NCI-H2171 (cell line): ENCODE measurements around the gene ANXA2.
A peak's percentile ranks its signal among the peaks of the same experiment; 100 is the strongest.

Experiments
- DNase-seq: peaks from one replicate; lab custom pipeline; 2025; lab: John Stamatoyannopoulos, UW

Gene ANXA2

DNA sequence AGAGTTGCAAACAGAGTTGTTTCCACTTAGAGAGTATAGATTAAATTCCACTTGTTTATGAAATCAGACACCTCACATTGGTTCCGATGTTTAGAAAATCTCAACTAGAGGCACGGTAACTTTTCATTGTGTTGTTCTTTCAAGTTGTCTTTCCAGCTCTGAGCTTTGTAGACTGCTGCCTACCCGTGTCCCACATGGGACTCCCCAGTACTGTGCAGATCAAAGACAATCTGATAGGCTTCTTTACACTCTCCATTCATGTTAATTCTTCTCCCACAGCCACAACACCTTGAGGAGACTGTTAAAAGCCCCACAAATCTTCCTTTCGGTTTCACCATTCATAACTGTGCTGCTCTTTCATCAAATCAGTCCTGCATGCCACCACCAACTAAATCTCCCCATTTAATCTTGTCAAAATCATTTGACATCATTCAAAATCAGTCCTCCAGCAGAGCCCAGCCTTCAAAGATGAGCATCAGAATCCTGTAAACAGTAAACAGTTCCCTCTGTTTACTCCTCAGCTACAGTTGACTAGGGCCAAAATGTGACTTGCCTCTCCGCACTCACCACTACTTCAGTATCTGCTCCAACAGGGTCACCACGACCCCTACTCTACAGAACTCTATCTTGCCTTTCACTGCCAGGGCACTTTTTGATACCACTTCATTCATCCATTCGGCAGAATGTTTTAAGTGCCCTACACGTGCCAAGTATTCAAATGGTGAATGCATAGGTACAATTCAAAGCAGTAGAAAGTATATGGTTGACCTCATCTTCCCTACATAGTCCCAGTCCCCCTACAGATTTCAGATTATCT is 8.3 kb downstream of the ANXA2 start:
- DNase-seq = no peak

GRCh38 chr15:60387321-60387720 is 10.5 kb downstream of the ANXA2 start:
- no peak for DNase-seq

DNA sequence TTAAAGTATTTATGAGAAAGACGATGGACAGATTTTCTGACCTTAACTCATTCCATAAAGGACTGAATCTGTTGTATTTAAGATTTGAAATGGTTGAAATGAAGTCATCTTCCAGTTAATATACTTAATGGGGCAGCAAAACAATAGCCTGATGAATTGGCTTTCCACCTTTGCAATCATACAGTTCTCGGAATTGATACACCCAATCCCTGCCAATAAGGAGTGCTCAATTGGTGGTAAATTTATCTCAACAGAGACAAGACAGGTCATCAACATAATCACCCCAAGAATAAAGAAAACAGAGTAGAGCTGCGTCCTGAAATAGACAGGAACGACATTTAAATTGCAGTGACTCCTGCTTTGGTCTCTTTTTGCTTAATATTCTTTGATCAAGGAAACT is 11.2 kb downstream of the ANXA2 start:
- DNase-seq = no peak

DNA sequence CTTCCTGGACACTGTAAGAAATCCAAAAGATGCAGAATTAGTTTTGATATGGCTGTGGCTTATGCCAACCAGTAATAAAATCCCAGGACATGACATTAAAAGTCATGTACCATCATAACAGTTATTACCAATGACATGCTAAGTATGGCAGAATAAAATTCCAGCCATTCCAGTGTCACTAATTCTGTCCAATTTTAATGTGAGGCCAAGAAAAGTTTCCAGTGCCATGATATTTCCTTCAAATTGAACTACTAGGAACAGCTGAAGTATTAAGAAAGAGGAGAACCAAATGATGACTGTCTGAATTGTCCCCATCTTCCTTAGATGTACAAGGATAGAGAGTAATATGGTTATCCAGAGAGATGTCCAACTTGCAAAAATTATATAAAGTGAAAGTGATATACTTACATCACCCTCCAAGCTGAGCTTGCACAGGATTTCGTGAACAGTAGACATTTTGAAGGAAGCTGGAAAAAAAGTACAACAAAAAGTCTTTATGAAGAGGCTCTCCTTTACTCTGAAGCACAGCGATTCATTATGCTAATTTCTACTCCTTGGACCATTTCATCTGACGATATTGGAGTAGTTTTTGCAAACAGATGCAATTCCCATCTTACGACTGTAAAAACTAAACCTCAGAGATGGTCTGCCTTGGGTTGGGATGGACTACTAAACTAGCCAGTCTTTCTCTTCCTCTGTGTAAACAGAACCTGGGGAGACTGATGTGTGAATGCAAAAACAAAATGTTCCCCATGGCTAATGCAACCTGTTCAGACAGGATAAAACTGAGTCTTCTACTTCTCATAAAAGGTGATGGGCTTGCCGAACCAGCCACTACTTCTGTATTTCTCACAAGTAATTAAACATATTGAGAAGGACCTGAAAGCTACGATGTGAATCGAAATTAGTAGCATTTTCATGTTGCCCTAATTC is 11.9 kb downstream of the ANXA2 start:
- DNase-seq = no peak

DNA sequence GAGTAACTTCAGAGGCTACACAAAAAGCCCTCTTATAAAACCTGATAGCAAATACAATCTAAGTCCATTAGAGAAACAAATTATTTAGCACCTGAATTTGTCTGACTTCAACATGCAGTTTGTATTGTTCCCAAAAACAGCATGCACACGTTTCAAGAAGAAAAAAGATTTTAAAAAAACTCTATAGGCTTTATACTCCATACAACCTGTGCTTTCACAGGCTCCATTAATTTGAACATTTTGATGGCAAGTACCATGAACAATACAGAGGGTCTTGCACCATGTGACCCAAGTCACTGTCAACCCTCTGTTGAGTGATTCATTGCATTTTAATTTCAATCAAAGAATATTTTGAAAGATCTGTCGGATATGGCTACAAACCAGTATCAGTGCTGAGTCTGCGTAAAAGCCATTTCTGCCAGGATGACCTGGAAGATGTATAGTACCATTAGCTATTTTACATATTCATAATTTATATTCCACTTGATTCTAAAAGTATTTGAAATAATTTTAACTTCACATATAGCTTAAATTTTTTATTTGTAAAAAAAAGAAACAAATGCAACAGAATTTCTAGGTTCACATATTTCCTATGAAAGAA is 13.2 kb downstream of the ANXA2 start:
- DNase-seq = no peak

- DNase-seq = no peak
Observed at GRCh38 chr15:60384053-60384452, 13.7 kb downstream of the ANXA2 start.

DNA sequence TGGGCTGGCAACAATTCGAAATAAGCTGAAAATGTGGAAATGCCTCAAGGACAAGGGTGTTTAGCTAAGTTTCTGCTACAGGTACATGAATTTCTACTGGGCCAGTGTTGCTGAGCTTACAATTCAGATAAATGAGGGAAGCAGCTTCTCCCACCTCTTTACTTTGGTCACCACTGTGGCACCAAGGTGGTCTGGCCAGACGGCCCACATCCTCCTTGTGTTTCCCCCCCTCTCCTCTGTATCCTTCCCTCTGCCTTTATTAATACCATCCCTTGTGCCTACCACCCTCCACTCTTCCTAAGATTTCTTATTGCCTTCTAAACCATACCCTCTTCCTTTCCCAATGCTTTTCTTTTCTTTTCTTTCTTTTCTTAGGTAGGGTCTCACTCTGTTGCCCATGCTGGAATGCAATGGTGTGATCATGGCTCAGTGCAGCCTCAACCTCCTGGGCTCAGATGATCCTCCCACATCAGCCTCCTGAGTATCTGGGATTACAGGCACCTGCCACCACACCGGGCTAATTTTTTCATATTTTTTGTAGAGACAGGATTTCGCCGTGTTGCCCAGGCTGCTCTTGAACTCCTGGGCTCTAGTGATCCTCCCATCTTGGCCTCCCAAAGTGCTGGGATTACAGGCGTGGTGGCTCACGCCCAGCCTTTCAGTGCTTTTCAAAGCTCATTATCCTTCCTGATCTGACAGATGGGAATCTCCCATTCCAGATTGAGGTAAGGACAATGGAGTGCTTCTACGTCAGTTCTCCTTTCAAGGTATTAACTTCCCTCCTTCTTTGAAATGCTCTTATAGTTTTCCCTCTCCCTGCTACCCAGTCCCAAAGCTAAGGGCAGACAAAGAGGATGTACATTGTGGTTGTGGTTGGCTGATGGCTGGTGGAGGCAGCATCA is 14.8 kb downstream of the ANXA2 start:
- no peak for DNase-seq

DNA sequence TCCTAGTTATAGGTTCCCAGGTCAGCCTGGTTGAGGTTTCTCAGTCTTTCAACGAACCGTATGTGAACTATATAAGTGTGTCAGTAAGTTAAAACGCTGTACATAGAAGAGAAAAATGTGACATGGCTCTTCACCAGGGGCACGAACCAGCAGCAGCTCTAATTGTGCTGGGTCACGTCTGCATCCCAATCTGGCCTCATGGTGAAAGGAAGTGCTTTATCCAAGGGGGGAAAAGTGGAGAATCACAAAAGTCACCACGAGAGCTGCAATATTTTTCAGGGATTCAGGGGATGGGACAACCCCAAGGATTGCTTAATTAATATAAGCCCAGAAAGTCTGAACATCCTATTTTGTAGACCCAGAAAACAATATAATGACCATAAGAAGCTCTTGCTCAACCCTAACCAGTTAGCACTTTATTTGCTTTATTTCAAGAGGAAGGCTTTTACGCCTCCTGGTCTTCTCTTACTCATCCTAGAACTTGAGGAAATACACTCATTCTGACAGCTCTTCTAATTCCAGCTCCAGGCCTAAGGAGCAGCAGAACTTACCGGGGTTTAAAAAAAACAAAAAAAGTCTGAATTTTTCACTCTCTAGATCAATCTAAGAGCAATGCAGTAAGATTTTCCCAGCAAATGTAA is 16.5 kb downstream of the ANXA2 start:
- no peak for DNase-seq

- no peak for DNase-seq
Observed at GRCh38 chr15:60379525-60380274, 18.1 kb downstream of the ANXA2 start.

- no peak for DNase-seq
Observed at GRCh38 chr15:60379185-60379524, 18.6 kb downstream of the ANXA2 start.

- DNase-seq = no peak
Observed at GRCh38 chr15:60376677-60377095, 21.1 kb downstream of the ANXA2 start.

GRCh38 chr15:60375306-60375705 is 22.5 kb downstream of the ANXA2 start:
- DNase-seq = no peak

GRCh38 chr15:60374628-60375081 is 23.1 kb downstream of the ANXA2 start:
- DNase-seq = no peak

- peak; percentile 84 for DNase-seq
Observed at GRCh38 chr15:60374209-60374608, 23.6 kb downstream of the ANXA2 start.

DNA sequence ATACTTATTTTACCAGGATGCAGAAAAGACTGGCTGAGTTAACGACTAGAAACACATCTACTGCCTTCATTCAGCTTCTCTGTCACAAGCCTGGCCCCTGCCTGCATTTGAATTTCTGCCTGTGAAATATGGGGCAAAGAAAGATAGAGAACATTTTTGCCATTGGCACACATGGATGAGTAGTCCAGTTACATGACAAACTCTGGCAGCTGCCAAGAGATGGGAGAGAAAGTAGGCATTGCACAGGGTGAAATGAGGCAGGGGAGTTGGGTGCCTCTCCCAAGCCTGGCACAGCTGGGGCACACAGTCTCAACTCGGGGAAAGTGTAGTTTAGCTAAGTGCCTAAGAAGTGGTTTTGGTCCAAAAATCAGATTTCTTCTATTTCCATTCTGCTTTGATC is 24.0 kb downstream of the ANXA2 start:
- no peak for DNase-seq

GRCh38 chr15:60373327-60373726 is 24.5 kb downstream of the ANXA2 start:
- no peak for DNase-seq

- no peak for DNase-seq
Observed at GRCh38 chr15:60372756-60373155, 25.0 kb downstream of the ANXA2 start.

- DNase-seq = no peak
Observed at GRCh38 chr15:60372227-60372626, 25.6 kb downstream of the ANXA2 start.

DNA sequence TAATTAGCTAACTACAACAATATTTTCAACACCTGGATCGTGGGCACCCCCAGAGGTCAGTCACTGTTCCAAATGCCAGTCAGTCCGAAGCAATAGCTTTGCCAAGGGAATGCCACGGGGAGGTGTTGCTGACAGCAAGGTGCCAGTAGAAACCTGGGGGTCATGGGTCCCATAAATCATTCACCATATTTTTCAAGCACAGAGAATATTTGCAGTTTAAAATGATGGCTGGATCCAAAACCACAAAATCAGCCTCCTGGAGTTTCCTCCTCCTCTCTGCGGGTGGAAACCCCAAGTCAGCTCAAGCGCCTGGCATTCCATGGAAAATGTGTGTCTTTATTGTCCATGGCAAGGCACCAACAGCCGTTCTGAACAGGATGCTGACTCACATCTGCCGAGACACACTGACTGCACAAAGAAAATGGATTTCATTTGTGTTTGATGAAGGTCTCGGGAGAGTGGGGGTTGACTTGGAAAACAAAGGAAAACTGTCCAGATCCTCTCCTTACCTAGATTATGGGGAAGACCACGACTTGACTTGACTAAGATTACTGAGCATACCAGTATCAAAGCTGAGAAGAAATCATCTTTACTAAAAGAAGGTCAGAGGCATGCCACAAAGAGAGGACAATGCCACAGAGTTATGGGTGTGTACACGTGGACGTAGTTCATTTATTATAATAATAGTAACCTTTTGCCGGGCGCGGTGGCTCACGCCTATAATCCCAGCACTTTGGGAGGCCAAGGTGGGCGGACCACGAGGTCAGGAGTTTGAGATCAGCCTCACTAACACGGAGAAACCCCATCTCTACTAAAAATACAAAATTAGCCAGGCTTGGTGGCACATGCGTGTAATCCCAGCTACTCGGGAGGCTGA is 26.4 kb downstream of the ANXA2 start:
- no peak for DNase-seq

GRCh38 chr15:60370869-60371136 is 27.0 kb downstream of the ANXA2 start:
- DNase-seq = no peak
